Trophoblast cell (in vitro differentiated cells and primary cell): ENCODE data around the gene C4orf33.

Source experiments
- DNase-seq, 2 donors: peaks; one replicate each; pipeline ENCODE4 v3.0.0-alpha.2; 2016
- H2AFZ ChIP-seq: 2 replicates; pipeline ENCODE4 v1.6.1; 2013; ENCODE audit warnings: low read length, moderate library complexity, mild to moderate bottlenecking; ENCODE audit not compliant: insufficient read depth, poor library complexity
- H2AK5ac ChIP-seq: 2 replicates; pipeline ENCODE4 v1.6.1; 2013; ENCODE audit warnings: mild to moderate bottlenecking, low read length
- H2BK120ac ChIP-seq: 2 replicates; pipeline ENCODE4 v1.6.1; 2013; ENCODE audit warnings: low read length, mild to moderate bottlenecking, moderate library complexity; ENCODE audit not compliant: insufficient read depth, poor library complexity
- H2BK12ac ChIP-seq: 2 replicates; pipeline ENCODE4 v1.6.1; 2013; ENCODE audit warnings: mild to moderate bottlenecking, low read length, moderate library complexity
- H2BK5ac ChIP-seq: 2 replicates; pipeline ENCODE4 v1.6.1; 2013; ENCODE audit warnings: low read length, low read depth, moderate library complexity, mild to moderate bottlenecking; ENCODE audit not compliant: poor library complexity
- H3K14ac ChIP-seq: 2 replicates; pipeline ENCODE4 v1.6.1; 2013; ENCODE audit warnings: mild to moderate bottlenecking, low read length
- H3K18ac ChIP-seq: 2 replicates; pipeline ENCODE4 v1.6.1; 2013; ENCODE audit warnings: mild to moderate bottlenecking, low read length
- H3K23ac ChIP-seq: 2 replicates; pipeline ENCODE4 v1.6.1; 2013; ENCODE audit warnings: low read length
- H3K27ac ChIP-seq: 2 replicates; pipeline ENCODE4 v1.5.1; 2013; ENCODE audit warnings: low read depth, mild to moderate bottlenecking, inconsistent platforms, low read length, moderate library complexity
- H3K27me3 ChIP-seq: 2 replicates; pipeline ENCODE4 v1.6.1; 2013; ENCODE audit warnings: inconsistent platforms, mild to moderate bottlenecking, low read length, moderate library complexity; ENCODE audit not compliant: insufficient read depth
- H3K36me3 ChIP-seq, 2 experiments: 1 replicate in 1 of 2; 2 replicates in 1 of 2; pipeline ENCODE4 v1.6.1; 2013; ENCODE audit warnings: low read length in 2 of 2, mild to moderate bottlenecking in 2 of 2, moderate library complexity in 1 of 2; ENCODE audit not compliant: insufficient read depth in 2 of 2, control insufficient read depth in 1 of 2
- H3K4ac ChIP-seq: 2 replicates; pipeline ENCODE4 v1.6.1; 2013; ENCODE audit warnings: low read depth, mild to moderate bottlenecking, low read length, moderate library complexity
- H3K4me1 ChIP-seq, 2 experiments: 1 replicate in 1 of 2; 2 replicates in 1 of 2; pipeline ENCODE4 v1.6.1; 2013; ENCODE audit warnings: low read length in 2 of 2, mild to moderate bottlenecking in 2 of 2, moderate library complexity in 1 of 2; ENCODE audit not compliant: insufficient read depth in 2 of 2, control insufficient read depth in 1 of 2
- H3K4me2 ChIP-seq: 2 replicates; pipeline ENCODE4 v1.6.1; 2013; ENCODE audit warnings: inconsistent platforms, mild to moderate bottlenecking, low read length, moderate library complexity
- H3K4me3 ChIP-seq: 2 replicates; pipeline ENCODE4 v1.5.1; 2013; ENCODE audit warnings: mild to moderate bottlenecking, low read depth, low read length, inconsistent platforms
- H3K79me1 ChIP-seq: one replicate; pipeline ENCODE4 v1.6.1; 2013; ENCODE audit warnings: low read length
- H3K79me2 ChIP-seq: 2 replicates; pipeline ENCODE4 v1.6.1; 2013; ENCODE audit warnings: low read length, mild to moderate bottlenecking; ENCODE audit not compliant: control insufficient read depth, insufficient read depth, poor library complexity
- H3K9ac ChIP-seq: 2 replicates; pipeline ENCODE4 v1.6.1; 2013; ENCODE audit warnings: mild to moderate bottlenecking, low read length
- H3K9me3 ChIP-seq: 2 replicates; pipeline ENCODE4 v1.6.1; 2013; ENCODE audit warnings: low read depth, mild to moderate bottlenecking, control low read depth, inconsistent platforms, low read length; ENCODE audit not compliant: insufficient read depth
- H4K12ac ChIP-seq: 2 replicates; pipeline ENCODE4 v1.6.1; 2013; ENCODE audit warnings: low read depth, mild to moderate bottlenecking, low read length, moderate library complexity
- H4K8ac ChIP-seq: 2 replicates; pipeline ENCODE4 v1.6.1; 2013; ENCODE audit warnings: low read depth, mild to moderate bottlenecking, low read length, moderate library complexity
- H4K91ac ChIP-seq: one replicate; pipeline ENCODE4 v1.6.1; 2013; ENCODE audit warnings: low read depth, mild to moderate bottlenecking, low read length, moderate library complexity
- WGBS: extraction: QIAGEN DNeasy Blood & Tissue Kit; methylation state at CpG from one replicate; pipeline ENCODE4 v1.1.7; 2013; ENCODE audit warnings: missing lambda C conversion rate; ENCODE audit not compliant: insufficient read length, insufficient coverage; ENCODE audit errors: extremely low coverage; 5-methylcytosine and 5-hydroxymethylcytosine counted together

The C4orf33 gene

GRCh38 chr4:129094347-129094746 is 1.6 kb upstream of the C4orf33 start:
- Histone ChIP-seq H3K4ac (no peak overlapping the region), H3K27ac (no peak overlapping the region), H3K23ac (no peak overlapping the region), H4K8ac (no peak overlapping the region), H2BK120ac (no peak overlapping the region), H2BK5ac (no peak overlapping the region), H4K12ac (no peak overlapping the region), H3K18ac (no peak overlapping the region), H3K4me1 (peaks cover 5% of the 10 kb centered on the region in 2 experiments), H3K79me2 (peaks cover 3% of the 10 kb centered on the region), H3K36me3 (no peaks in the 10 kb centered on the region), H2AK5ac (no peak overlapping the region), H3K9me3 (no peaks in the 10 kb centered on the region), H3K4me3 (no peak overlapping the region), H4K91ac (no peak overlapping the region), H3K79me1 (peaks cover 4% of the 10 kb centered on the region), H3K27me3 (no peaks in the 10 kb centered on the region), H3K14ac (no peak overlapping the region), H2BK12ac (no peak overlapping the region), H3K9ac (no peak overlapping the region), H2AFZ (no peak overlapping the region), H3K4me2 (no peak overlapping the region)
- no CpG with 5 or more reads among the region's 3 CpGs for WGBS
- DNase-seq = peak in 1 of 2 donors; percentile 1

DNA sequence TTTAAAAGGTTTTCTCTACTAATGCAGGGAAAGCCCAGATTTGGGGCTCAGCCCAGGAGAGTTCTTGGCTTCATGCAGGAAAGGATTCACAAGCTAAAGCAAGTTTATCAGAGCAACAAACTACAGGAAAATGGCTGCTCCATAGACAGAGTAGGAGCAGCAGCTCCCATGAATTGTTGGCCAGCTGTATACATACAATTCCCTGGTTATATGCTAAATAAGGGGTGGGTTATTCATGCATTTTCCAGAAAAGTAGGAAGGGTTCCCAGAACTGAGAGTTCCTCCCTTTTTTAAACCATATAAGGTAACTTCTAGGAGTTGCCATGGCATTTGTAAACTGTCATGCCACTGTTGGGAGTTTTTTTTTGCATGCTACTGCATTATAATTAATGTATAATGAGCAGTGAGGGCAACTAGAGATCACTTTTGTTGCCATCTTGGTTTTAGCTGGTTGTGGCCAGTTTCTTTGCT is 2.6 kb downstream of the C4orf33 start:
- Histone ChIP-seq H3K4me2 (no peak overlapping the region), H3K36me3 (no peaks in the 10 kb centered on the region), H3K9me3 (no peaks in the 10 kb centered on the region), H4K8ac (no peak overlapping the region), H2AFZ (no peak overlapping the region), H2BK12ac (no peak overlapping the region), H3K18ac (no peak overlapping the region), H3K23ac (no peak overlapping the region), H3K14ac (no peak overlapping the region), H3K4me1 (no peaks in the 10 kb centered on the region), H3K79me2 (no peaks in the 10 kb centered on the region), H2BK5ac (no peak overlapping the region), H3K4me3 (no peak overlapping the region), H2BK120ac (no peak overlapping the region), H3K79me1 (no peaks in the 10 kb centered on the region), H4K12ac (no peak overlapping the region), H3K9ac (no peak overlapping the region), H2AK5ac (no peak overlapping the region), H3K27me3 (no peaks in the 10 kb centered on the region), H3K27ac (no peak overlapping the region), H4K91ac (no peak overlapping the region), H3K4ac (no peak overlapping the region)
- DNase-seq = no peak

GRCh38 chr4:129109965-129110824 is 14.2 kb downstream of the C4orf33 start:
- no peak overlapping the region for H2AFZ ChIP-seq
- H3K27me3 ChIP-seq = no peaks in the 10 kb centered on the region
- H2BK12ac ChIP-seq = no peak overlapping the region
- no peak overlapping the region for H4K8ac ChIP-seq
- H3K18ac ChIP-seq = no peak overlapping the region
- no peak overlapping the region for H2BK5ac ChIP-seq
- no peaks in the 10 kb centered on the region for H3K79me2 ChIP-seq
- no peak overlapping the region for H3K14ac ChIP-seq
- H3K4me1 ChIP-seq = no peaks in the 10 kb centered on the region
- no peak overlapping the region for H3K9ac ChIP-seq
- WGBS = no CpG with 5 or more reads among the region's 3 CpGs
- no peak overlapping the region for H4K12ac ChIP-seq
- H3K36me3 ChIP-seq = no peaks in the 10 kb centered on the region
- H3K9me3 ChIP-seq = no peaks in the 10 kb centered on the region
- H2AK5ac ChIP-seq = no peak overlapping the region
- no peaks in the 10 kb centered on the region for H3K79me1 ChIP-seq
- H2BK120ac ChIP-seq = no peak overlapping the region
- no peak overlapping the region for H3K4ac ChIP-seq
- H3K27ac ChIP-seq = no peak overlapping the region
- H3K4me3 ChIP-seq = no peak overlapping the region
- H3K4me2 ChIP-seq = no peak overlapping the region
- no peak overlapping the region for H4K91ac ChIP-seq
- no peak overlapping the region for H3K23ac ChIP-seq
- no peak for DNase-seq

DNA sequence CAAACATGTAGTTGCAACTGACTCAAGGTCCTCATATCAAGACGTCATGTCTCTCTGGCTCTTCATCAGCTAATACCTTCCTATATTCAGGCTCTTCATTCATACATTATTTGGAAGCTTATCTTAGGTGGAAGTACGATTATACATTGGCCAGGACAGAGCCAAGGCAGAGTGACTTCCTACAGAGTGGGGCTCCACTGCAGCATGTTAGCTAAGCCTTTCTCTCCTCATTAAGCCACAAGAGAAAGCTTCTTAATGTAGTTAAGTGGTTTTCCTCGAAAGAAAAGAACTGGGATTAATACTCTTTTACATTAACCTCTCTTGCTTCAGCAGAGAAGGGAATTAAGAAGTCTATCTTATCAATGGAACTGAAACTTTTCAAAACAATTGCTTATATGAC is 15.0 kb downstream of the C4orf33 start:
- no peaks in the 10 kb centered on the region for H3K9me3 ChIP-seq
- H4K12ac ChIP-seq = no peak overlapping the region
- H2BK120ac ChIP-seq = no peak overlapping the region
- no peaks in the 10 kb centered on the region for H3K79me2 ChIP-seq
- H3K4ac ChIP-seq = no peak overlapping the region
- no peak overlapping the region for H3K14ac ChIP-seq
- H2AK5ac ChIP-seq = no peak overlapping the region
- no peak overlapping the region for H2AFZ ChIP-seq
- no peak overlapping the region for H2BK12ac ChIP-seq
- H4K91ac ChIP-seq = no peak overlapping the region
- H3K27ac ChIP-seq = no peak overlapping the region
- H3K18ac ChIP-seq = no peak overlapping the region
- no peaks in the 10 kb centered on the region for H3K27me3 ChIP-seq
- no peak overlapping the region for H3K4me3 ChIP-seq
- no peak overlapping the region for H3K9ac ChIP-seq
- H2BK5ac ChIP-seq = no peak overlapping the region
- no peak for DNase-seq
- no peak overlapping the region for H3K4me2 ChIP-seq
- H3K4me1 ChIP-seq = no peaks in the 10 kb centered on the region
- no peak overlapping the region for H4K8ac ChIP-seq
- H3K36me3 ChIP-seq = no peaks in the 10 kb centered on the region
- no CpG with 5 or more reads among the region's 3 CpGs for WGBS
- H3K79me1 ChIP-seq = no peaks in the 10 kb centered on the region
- H3K23ac ChIP-seq = no peak overlapping the region
